PFSK-1 (cell line): ENCODE results near the gene VTI1A.

Experiments used
- FOXP2 ChIP-seq: optimal IDR thresholded peaks from 2 replicates; pipeline ENCODE3; 2011; ENCODE audit warnings: borderline replicate concordance, control low read depth, inconsistent platforms; ENCODE audit not compliant: insufficient read depth; ENCODE audit errors: extremely low read length, extremely low read depth
- POLR2AphosphoS5 ChIP-seq: IDR thresholded peaks from 2 replicates; pipeline ENCODE4 v1.6.1; 2012; ENCODE audit warnings: low read depth, mild to moderate bottlenecking, control low read depth, low read length, moderate library complexity
- SIN3A ChIP-seq: IDR thresholded peaks from 2 replicates; pipeline ENCODE4 v1.6.1; 2012; ENCODE audit warnings: mild to moderate bottlenecking, low read length, moderate library complexity, borderline replicate concordance; ENCODE audit not compliant: insufficient read depth
- TAF1 ChIP-seq: IDR thresholded peaks from 2 replicates; pipeline ENCODE4 v1.6.1; 2012; ENCODE audit warnings: low read length, control low read depth, borderline replicate concordance; ENCODE audit not compliant: insufficient read depth
- TF ChIP-seq, protein P1 (sequence below), 2 experiments: IDR thresholded peaks; 2 replicates each; pipeline versions ENCODE4 v1.6.1 to v1.8.0; 2011 to 2012; ENCODE audit warnings: low read depth in 2 of 2, low read length in 2 of 2, control low read depth in 1 of 2, inconsistent platforms in 1 of 2, mild to moderate bottlenecking in 1 of 2, moderate library complexity in 1 of 2; ENCODE audit not compliant: insufficient read depth in 1 of 2

VTI1A gene

DNA sequence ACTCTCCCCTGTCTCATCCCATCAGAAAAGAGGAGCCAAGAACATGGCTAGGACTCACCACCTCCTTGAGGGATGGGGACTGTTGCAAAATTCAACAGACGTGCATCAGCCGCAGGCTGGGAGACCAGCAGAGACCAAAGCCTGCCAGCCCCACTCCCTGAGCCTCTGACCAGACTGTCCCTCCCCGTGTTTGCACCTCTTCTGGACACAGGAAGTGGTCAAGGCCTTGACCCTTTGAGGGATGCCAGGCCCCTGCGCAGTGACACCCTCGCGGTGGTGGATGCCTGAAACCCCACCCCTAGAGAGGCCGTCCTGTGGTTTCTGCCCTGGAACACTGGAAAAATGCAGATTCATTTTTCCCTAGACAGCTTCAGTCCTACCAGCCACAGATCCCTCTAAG is 374.6 kb downstream of the VTI1A start:
- TF ChIP-seq TAF1 = no peak
- no peak for TF ChIP-seq FOXP2
- no peak for TF ChIP-seq POLR2AphosphoS5
- TF ChIP-seq, protein P1, sequence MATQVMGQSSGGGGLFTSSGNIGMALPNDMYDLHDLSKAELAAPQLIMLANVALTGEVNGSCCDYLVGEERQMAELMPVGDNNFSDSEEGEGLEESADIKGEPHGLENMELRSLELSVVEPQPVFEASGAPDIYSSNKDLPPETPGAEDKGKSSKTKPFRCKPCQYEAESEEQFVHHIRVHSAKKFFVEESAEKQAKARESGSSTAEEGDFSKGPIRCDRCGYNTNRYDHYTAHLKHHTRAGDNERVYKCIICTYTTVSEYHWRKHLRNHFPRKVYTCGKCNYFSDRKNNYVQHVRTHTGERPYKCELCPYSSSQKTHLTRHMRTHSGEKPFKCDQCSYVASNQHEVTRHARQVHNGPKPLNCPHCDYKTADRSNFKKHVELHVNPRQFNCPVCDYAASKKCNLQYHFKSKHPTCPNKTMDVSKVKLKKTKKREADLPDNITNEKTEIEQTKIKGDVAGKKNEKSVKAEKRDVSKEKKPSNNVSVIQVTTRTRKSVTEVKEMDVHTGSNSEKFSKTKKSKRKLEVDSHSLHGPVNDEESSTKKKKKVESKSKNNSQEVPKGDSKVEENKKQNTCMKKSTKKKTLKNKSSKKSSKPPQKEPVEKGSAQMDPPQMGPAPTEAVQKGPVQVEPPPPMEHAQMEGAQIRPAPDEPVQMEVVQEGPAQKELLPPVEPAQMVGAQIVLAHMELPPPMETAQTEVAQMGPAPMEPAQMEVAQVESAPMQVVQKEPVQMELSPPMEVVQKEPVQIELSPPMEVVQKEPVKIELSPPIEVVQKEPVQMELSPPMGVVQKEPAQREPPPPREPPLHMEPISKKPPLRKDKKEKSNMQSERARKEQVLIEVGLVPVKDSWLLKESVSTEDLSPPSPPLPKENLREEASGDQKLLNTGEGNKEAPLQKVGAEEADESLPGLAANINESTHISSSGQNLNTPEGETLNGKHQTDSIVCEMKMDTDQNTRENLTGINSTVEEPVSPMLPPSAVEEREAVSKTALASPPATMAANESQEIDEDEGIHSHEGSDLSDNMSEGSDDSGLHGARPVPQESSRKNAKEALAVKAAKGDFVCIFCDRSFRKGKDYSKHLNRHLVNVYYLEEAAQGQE (IDR thresholded peaks at IDR 0.05; ENCODE audit: insufficient read depth in 1 of 2, low read depth in 2 of 2, low read length in 2 of 2) = no peak
- no peak for TF ChIP-seq SIN3A

DNA sequence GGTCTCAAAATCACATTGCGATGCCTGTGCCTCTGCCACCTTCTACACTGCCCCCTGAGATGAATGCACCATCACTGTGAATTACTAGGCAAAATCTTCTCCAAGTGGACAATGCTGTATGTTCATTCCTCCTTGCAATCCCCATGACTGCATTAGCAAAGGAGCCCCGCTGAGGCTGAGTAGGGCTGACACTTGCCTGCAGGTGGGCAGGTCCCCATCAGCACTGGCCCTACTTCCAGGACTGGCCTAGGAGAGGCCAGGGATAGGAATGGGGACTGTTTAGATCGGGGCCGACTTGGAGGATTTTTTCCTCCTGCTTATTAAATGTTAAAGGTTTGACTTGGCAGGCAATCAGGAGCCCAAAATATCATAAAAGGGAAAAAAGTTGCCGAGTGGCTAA is 376.0 kb downstream of the VTI1A start:
- TF ChIP-seq, protein P1 (IDR thresholded peaks at IDR 0.05; ENCODE audit: insufficient read depth in 1 of 2, low read depth in 2 of 2, low read length in 2 of 2) = no peak
- TF ChIP-seq SIN3A (no peak), FOXP2 (no peak), POLR2AphosphoS5 (no peak), TAF1 (no peak)

DNA sequence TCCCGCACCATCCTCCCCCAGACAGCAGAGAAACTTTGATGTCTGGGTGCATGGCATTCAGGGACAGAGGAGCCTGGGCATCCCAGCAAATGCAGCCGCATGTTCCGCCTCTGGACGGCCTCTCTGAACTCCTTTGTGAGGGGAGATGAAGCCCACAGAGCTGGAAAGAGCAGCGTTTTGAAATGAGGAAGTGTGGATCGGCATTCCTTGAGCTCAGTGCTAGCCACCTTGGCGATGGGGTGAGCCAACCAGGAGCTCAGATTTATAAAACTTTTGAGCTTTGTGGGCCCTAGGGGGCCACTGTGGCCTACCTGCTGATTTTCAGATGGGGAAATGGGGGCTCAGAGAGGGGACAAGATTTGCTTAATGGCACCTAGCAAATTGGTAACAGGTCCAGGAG is 376.6 kb downstream of the VTI1A start:
- no peak for TF ChIP-seq FOXP2
- TF ChIP-seq TAF1 = no peak
- TF ChIP-seq, protein P1 (IDR thresholded peaks at IDR 0.05; ENCODE audit: insufficient read depth in 1 of 2, low read depth in 2 of 2, low read length in 2 of 2) = no peak
- TF ChIP-seq POLR2AphosphoS5 = no peak
- no peak for TF ChIP-seq SIN3A

DNA sequence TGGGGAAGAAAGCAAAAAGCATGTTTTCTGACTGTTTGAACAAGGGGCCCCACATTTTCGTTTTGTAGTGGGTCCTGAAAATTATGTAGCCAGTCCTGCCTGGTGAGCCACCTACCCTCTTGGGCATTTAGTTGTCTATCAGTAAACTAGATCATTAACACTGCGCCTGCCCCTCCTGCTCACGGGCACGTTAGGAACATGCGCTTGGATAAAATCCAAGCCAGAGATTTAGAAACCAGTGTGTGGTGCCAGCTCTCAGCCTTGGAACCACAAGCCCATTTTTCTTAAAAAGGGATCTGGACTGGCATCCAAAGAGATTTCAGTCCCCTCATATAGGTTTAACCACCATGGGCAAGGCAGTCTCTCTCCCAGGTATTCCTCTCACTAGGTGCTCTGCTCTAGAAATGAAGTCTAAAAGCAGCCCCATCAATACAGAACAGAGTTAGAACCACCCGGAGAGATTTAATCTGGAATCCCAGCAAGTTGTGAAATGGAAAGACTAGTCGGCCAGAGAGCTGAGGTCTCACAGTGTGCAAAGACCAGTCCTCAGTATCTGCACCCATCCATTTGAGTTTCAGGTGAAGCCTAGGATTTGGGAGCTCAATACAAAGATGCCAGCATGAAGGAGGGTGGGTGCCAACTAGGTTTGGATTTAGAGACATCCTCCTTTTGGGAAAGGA is 379.1 kb downstream of the VTI1A start:
- TF ChIP-seq POLR2AphosphoS5 = no peak
- TF ChIP-seq FOXP2 = no peak
- TF ChIP-seq, protein P1 (IDR thresholded peaks at IDR 0.05; ENCODE audit: insufficient read depth in 1 of 2, low read depth in 2 of 2, low read length in 2 of 2) = no peak
- TF ChIP-seq TAF1 = no peak
- TF ChIP-seq SIN3A = no peak

DNA sequence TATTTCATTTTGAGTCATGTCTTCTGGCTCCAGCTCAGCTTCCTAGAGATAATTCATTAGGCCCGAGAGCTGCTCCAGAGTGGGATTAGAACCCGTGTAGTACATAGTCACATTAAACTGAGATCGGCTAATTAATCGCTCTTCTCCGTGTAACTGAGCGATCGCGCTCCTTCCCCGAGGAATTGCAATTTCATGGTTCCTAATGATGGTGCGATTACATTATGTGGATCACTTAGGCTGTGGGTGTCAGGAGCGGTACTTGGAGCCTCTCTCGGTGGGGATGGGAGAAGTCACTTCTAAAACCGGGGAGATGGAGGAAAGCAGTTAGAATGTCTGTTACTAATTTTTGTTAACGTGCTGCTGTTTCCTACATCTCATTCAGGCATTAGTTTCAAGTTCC is 380.1 kb downstream of the VTI1A start:
- TF ChIP-seq TAF1 = no peak
- no peak for TF ChIP-seq FOXP2
- TF ChIP-seq, protein P1 (IDR thresholded peaks at IDR 0.05; ENCODE audit: insufficient read depth in 1 of 2, low read depth in 2 of 2, low read length in 2 of 2) = no peak
- no peak for TF ChIP-seq SIN3A
- TF ChIP-seq POLR2AphosphoS5 = no peak
